ENCODE measurements around the gene CACNA1C. TPM values are rescaled to one million over a fixed set of nuclear protein-coding genes. Genes with fewer than 3 reads are reported as not detected.

Gene CACNA1C
- total RNA-seq, 2 donors from 2014 or later, result 0.86 to 6.3 TPM

GRCh38 chr12:2333491-2334195, 280.9 kb downstream of the CACNA1C start:
- no peak for DNase-seq
- H3K27me3 Mint-ChIP-seq (ENCODE audit: insufficient read depth), result peaks cover 5% of the 10 kb centered on the region
- H3K9me3 Mint-ChIP-seq, result no peaks in the 10 kb centered on the region
- peak overlapping the region; percentile 15 for H3K27ac Mint-ChIP-seq
- peaks cover 11% of the 10 kb centered on the region for H3K4me1 Mint-ChIP-seq
- no peaks in the 10 kb centered on the region for H3K9me3 ChIP-seq (ENCODE audit: control insufficient read depth, low read length)
- H3K27me3 ChIP-seq (ENCODE audit: control insufficient read depth, insufficient read depth, low read length, poor library complexity, severe bottlenecking), result no peaks in the 10 kb centered on the region
- H3K27ac ChIP-seq (ENCODE audit: low read depth, low read length), result no peak overlapping the region
- H3K36me3 Mint-ChIP-seq (ENCODE audit: low read depth), result no peaks in the 10 kb centered on the region
- no peak overlapping the region for H3K4me3 ChIP-seq (ENCODE audit: low read length)
- no peaks in the 10 kb centered on the region for H3K36me3 ChIP-seq (ENCODE audit: control insufficient read depth, insufficient read depth, low read length)
- TF ChIP-seq CTCF (conservative IDR thresholded peaks at IDR 0.05), result no peak
- H3K9ac ChIP-seq (ENCODE audit: extremely low read depth, low read length, poor library complexity, severe bottlenecking), result no peak overlapping the region
- peaks cover 3% of the 10 kb centered on the region for H3K4me1 ChIP-seq (ENCODE audit: control insufficient read depth, insufficient read depth, low read length)
- 80 to 91% methylated on average over 7 of the region's 7 CpGs for WGBS, 2 experiments (ENCODE audit: insufficient coverage in 1 of 2, insufficient read length in 1 of 2)
- no peak overlapping the region for H3K4me3 Mint-ChIP-seq

GRCh38 chr12:2334271-2334670, 281.5 kb downstream of the CACNA1C start:
- H3K9ac ChIP-seq (ENCODE audit: extremely low read depth, low read length, poor library complexity, severe bottlenecking), result no peak overlapping the region
- Mint-ChIP-seq H3K4me3 (no peak overlapping the region), H3K4me1 (peaks cover 5% of the 10 kb centered on the region), H3K27ac (no peak overlapping the region), H3K36me3 (ENCODE audit: low read depth) (no peaks in the 10 kb centered on the region), H3K27me3 (ENCODE audit: insufficient read depth) (peaks cover 5% of the 10 kb centered on the region), H3K9me3 (no peaks in the 10 kb centered on the region)
- no peak for DNase-seq
- H3K4me1 ChIP-seq (ENCODE audit: control insufficient read depth, insufficient read depth, low read length), result peaks cover under 1% of the 10 kb centered on the region
- TF ChIP-seq CTCF (conservative IDR thresholded peaks at IDR 0.05), result no peak
- H3K4me3 ChIP-seq (ENCODE audit: low read length), result no peak overlapping the region
- H3K36me3 ChIP-seq (ENCODE audit: control insufficient read depth, insufficient read depth, low read length), result no peaks in the 10 kb centered on the region
- H3K9me3 ChIP-seq (ENCODE audit: control insufficient read depth, low read length), result no peaks in the 10 kb centered on the region
- WGBS, 2 experiments (ENCODE audit: insufficient coverage in 1 of 2, insufficient read length in 1 of 2), result 91 to 93% methylated on average over 5 to 6 of the region's 6 CpGs
- H3K27me3 ChIP-seq (ENCODE audit: control insufficient read depth, insufficient read depth, low read length, poor library complexity, severe bottlenecking), result no peaks in the 10 kb centered on the region
- H3K27ac ChIP-seq (ENCODE audit: low read depth, low read length), result no peak overlapping the region

GRCh38 chr12:2334689-2335088, 281.9 kb downstream of the CACNA1C start:
- no peak overlapping the region for H3K27ac ChIP-seq (ENCODE audit: low read depth, low read length)
- Mint-ChIP-seq H3K36me3 (ENCODE audit: low read depth) (no peaks in the 10 kb centered on the region), H3K27me3 (ENCODE audit: insufficient read depth) (peaks cover 5% of the 10 kb centered on the region), H3K4me3 (no peak overlapping the region), H3K4me1 (peaks cover 4% of the 10 kb centered on the region), H3K27ac (no peak overlapping the region), H3K9me3 (no peaks in the 10 kb centered on the region)
- H3K36me3 ChIP-seq (ENCODE audit: control insufficient read depth, insufficient read depth, low read length), result no peaks in the 10 kb centered on the region
- TF ChIP-seq CTCF (conservative IDR thresholded peaks at IDR 0.05), result no peak
- no peak for DNase-seq
- no peak overlapping the region for H3K9ac ChIP-seq (ENCODE audit: extremely low read depth, low read length, poor library complexity, severe bottlenecking)
- no peak overlapping the region for H3K4me3 ChIP-seq (ENCODE audit: low read length)
- WGBS, 2 experiments (ENCODE audit: insufficient coverage in 1 of 2, insufficient read length in 1 of 2), result 91 to 92% methylated on average over 4 of the region's 4 CpGs
- no peaks in the 10 kb centered on the region for H3K9me3 ChIP-seq (ENCODE audit: control insufficient read depth, low read length)
- H3K27me3 ChIP-seq (ENCODE audit: control insufficient read depth, insufficient read depth, low read length, poor library complexity, severe bottlenecking), result no peaks in the 10 kb centered on the region
- H3K4me1 ChIP-seq (ENCODE audit: control insufficient read depth, insufficient read depth, low read length), result no peaks in the 10 kb centered on the region

Measured in endodermal cell (in vitro differentiated cells).